Motor neuron (in vitro differentiated cells): ENCODE data around the gene LPGAT1. TPM values are rescaled to one million over a fixed set of nuclear protein-coding genes. Genes with fewer than 3 reads are reported as not detected.
"Not testable (repeated sequence)": the region's sequence is repeated elsewhere in the genome, so short reads cannot be mapped to it uniquely, and the experiment has no call there.

ENCODE experiments used
- ATAC-seq, 8 experiments: fragments of 200-7000 bp; cut with Tn5 transposase; replicated peaks in 6 of 8; 2 replicates each; pipeline ENCODE4 v1.8.0; 2021; ENCODE audit warnings: mild to moderate bottlenecking in 8 of 8, moderate library complexity in 8 of 8
- H3K27ac ChIP-seq, 2 donors: fragments of 250-450 bp; sonication (Bioruptor Pico); 2 replicates each; pipeline ENCODE4 v1.9.0; 2021; ENCODE audit warnings: antibody characterized with exemption in 2 of 2, mild to moderate bottlenecking in 2 of 2, moderate library complexity in 1 of 2
- H3K4me1 ChIP-seq, 2 donors: fragments of 250-450 bp; sonication (Bioruptor Pico); replicated peaks in 1 of 2; 2 replicates each; pipeline ENCODE4 v1.6.1; 2021; ENCODE audit warnings: antibody characterized with exemption in 2 of 2, mild to moderate bottlenecking in 2 of 2, moderate library complexity in 1 of 2
- H3K4me3 ChIP-seq, 5 donors: fragments of 250-450 bp; sonication (Bioruptor Pico); 2 replicates each; pipeline ENCODE4 v1.9.0; 2021; ENCODE audit warnings: antibody characterized with exemption in 5 of 5, mild to moderate bottlenecking in 5 of 5, moderate library complexity in 4 of 5
- WGBS, 10 experiments: fragments of 450-650 bp; shearing (Covaris generic); methylation state at CpG; one replicate each; pipeline ENCODE4 v1.0.0; 2022; 5-methylcytosine and 5-hydroxymethylcytosine counted together
- in situ Hi-C, 9 experiments: fragments of 400-800 bp; cut with MboI; loops; one replicate each; pipeline ENCODE4 v1.15.0; 2021; ENCODE audit warnings: low sequenced_read_pairs in 9 of 9, low pct_unique_long_range_greater_than_20kb in 2 of 9; ENCODE audit not compliant: unreplicated experiment in 9 of 9
- total RNA-seq, 8 experiments: library from RNA; unstranded; fragments of 300-600 nt; gene quantifications; 2 replicates each; pipeline versions ENCODE4 v1.2.3 to v1.2.4, GENCODE V29; 2022

The LPGAT1 gene
- total RNA-seq, 8 experiments from 2014 or later: 25.1 to 41.3 (median 31.9) TPM

DNA sequence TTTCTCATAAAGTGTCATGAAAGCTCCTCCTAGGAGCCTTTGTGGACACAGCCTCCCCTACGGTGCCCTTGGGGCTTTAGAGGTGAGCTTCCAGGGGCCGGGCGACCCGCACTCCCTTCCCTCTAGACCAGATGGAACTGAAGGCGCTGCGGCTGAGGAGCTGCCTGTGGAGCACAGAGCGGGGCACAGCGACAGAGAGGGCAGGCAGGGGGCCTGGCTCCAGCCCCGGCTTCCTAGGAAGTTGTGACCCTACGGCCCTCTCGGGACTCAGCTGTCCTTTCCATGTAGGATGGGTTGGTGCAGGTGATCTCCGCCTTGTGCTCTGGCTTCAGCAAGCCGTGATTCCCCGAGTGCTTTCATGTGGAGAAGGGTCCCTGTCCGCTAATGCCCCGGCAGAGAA lies 131.5 kb downstream of the LPGAT1 start:
- peak in 2 of 8 experiments; percentile 8 to 23 for ATAC-seq
- in situ Hi-C loops: loop anchor here in 5 of 9 experiments (25.0 kb wide), 4 partner anchors 138 to 763 kb away; partner anchors contain the start of genes DTL (in 3 of the 5), INTS7 (in 3 of the 5), LPGAT1 (in 1 of the 5) and NENF (in 1 of the 5)
- H3K4me3 ChIP-seq: no peak overlapping the region
- H3K27ac ChIP-seq: no peak overlapping the region
- 90 to 100% (median 94%) methylated on average over 1 to 15 of the region's 16 CpGs; no CpG with 5 or more reads in 5 of the 10 experiments for WGBS, 10 experiments
- H3K4me1 ChIP-seq: peaks cover 0 to 2% of the 10 kb centered on the region in 2 donors

DNA sequence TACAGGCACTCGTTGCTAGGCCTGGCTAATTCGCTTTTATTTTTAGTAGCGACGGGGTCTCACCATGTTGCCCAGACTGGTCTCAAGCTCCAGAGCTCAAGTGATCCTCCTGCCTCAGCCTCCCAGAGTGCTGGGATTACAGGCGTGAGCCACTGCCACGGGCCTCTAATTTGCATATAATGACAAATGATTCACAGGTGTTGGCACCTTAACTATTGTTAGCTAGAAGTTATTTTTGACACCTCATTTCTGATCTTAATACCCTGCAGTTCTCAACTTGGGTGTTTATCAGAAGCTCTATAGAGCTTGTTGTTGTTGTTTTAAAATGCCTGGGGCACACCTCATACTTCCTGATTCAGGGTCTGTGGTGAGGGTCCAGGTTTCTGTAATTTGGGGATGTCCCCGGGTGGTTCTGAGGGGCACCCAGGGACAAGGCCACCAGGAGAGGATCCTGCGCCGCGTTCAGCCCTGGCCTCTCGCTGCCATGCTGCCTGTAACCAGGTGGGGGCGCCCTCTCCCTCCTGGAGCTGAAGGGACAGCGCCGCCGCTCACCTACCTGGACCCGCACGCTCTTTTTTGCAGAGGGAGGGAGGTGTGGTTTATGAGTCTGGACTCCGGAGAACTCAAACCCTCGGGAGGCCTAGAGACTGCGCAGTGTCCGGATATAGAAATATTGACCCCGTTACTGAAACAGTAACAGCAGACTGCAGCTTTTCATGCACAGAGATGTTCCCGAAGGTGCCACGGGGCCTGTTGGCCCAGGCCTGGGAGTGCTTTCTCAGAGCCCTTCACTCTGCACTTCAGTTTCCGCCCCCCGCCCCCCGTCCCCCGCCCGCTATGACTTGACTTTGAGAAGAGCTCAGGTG lies 132.2 kb downstream of the LPGAT1 start:
- Histone ChIP-seq H3K4me1 (no peaks in the 10 kb centered on the region), H3K27ac (no peak overlapping the region), H3K4me3 (peak overlapping the region in 1 of 5 donors; percentile 18)
- ATAC-seq: peak; percentile 89 to 98 (median 95)
- WGBS, 10 experiments: 13 to 38% (median 29%) methylated on average over 1 to 22 of the region's 29 CpGs; no CpG with 5 or more reads in 3 of the 10 experiments
- in situ Hi-C loops: loop anchor here in 5 of 9 experiments (25.0 kb wide), 4 partner anchors 139 to 764 kb away; partner anchors contain the start of genes DTL (in 3 of the 5), INTS7 (in 3 of the 5), LPGAT1 (in 1 of the 5) and NENF (in 1 of the 5)

DNA sequence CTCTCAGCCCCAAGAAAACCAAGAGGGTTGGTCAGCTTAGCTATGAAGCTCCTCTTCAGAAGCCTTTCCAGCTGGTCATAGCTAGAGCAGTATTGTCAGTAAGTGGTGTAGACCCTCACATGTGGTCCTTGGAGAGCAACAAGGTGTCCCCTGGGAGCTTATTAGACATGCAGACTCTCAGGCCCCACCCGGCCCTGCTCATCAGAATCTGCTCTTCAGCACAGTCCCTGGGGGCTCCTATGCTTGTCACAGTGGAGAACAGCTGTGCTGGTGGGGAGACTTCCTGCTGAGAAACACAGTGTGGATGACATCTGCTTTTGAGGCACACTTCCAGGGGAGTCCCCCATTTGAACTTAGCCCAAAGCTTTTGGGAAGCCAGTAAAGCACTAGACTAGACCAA lies 133.2 kb downstream of the LPGAT1 start:
- 80 to 100% methylated on average over 1 of the region's 1 CpG; no CpG with 5 or more reads in 8 of the 10 experiments for WGBS, 10 experiments
- H3K27ac ChIP-seq: no peak overlapping the region
- peak in 2 of 8 experiments; percentile 22 to 46 for ATAC-seq
- in situ Hi-C loops: loop anchor here in 5 of 9 experiments (25.0 kb wide), 4 partner anchors 140 to 765 kb away; partner anchors contain the start of genes DTL (in 3 of the 5), INTS7 (in 3 of the 5), LPGAT1 (in 1 of the 5) and NENF (in 1 of the 5)
- no peaks in the 10 kb centered on the region for H3K4me1 ChIP-seq
- H3K4me3 ChIP-seq: no peak overlapping the region

DNA sequence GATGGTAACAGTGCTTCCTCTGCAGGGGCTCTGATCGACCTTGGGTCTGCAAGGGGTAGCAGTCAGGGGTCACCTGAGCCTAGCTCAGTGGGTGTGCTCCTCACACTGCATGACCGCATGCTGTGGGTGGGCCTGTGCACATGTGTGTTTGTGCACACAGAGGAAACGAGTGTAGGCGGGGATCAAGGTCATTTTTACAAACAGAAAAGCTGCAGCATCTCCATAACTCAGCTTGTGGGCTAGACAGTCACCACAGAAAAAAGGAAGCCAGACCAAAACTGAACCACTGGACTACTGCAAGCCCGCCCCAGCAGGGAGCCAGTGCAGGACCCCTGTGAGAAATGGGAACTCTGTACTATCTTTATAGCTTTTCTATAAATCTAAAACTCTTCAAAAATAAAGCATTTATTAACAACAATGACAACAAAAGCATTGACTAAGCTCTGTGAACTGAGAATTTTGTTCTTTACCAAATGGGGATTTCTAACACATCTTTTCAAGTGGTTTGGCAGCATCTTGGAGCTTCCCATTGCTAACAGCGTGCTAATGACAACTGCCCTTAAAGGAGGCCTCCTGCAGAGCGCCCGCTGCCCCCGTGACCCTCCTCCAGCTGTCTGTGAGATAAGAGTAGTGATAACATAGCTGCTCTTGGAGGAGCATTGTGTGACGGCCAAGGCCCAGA lies 135.3 kb downstream of the LPGAT1 start:
- in situ Hi-C loops: loop anchor here in 5 of 9 experiments (25.0 kb wide), 4 partner anchors 142 to 767 kb away; partner anchors contain the start of genes DTL (in 3 of the 5), INTS7 (in 3 of the 5), LPGAT1 (in 1 of the 5) and NENF (in 1 of the 5)
- 40 to 100% (median 75%) methylated on average over 1 to 10 of the region's 10 CpGs; no CpG with 5 or more reads in 3 of the 10 experiments for WGBS, 10 experiments
- peak in 1 of 8 experiments; percentile 13 for ATAC-seq

DNA sequence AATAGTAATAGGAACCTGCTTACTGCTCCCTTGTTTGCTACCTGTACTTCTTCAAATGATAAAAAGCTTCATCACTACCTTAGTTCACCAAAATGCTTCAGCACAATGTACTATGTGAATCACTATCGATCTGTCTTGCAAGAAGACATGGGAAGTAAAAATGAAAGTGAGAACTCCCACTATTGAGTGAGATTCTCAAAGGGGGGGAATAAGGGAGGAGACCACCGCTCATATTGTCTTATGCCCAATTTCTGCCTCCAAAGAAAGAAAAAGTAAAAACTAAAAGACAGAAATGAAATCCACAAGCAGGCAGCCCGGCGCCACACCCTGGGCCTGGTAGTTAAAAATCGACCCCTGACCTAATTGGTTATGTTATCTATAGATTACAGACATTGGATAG lies 136.7 kb downstream of the LPGAT1 start:
- not testable (repeated sequence) for H3K27ac ChIP-seq, H3K4me3 ChIP-seq, ATAC-seq, H3K4me1 ChIP-seq
- WGBS, 10 experiments: 65 to 100% (median 90%) methylated on average over 1 to 5 of the region's 5 CpGs; no CpG with 5 or more reads in 2 of the 10 experiments
- in situ Hi-C loops: loop anchor here in 5 of 9 experiments (25.0 kb wide), 4 partner anchors 143 to 768 kb away; partner anchors contain the start of genes DTL (in 3 of the 5), INTS7 (in 3 of the 5), LPGAT1 (in 1 of the 5) and NENF (in 1 of the 5)

More for the DNA sequence above, 135.3 kb downstream of the LPGAT1 start:
- no peak overlapping the region for H3K27ac ChIP-seq
- no peaks in the 10 kb centered on the region for H3K4me1 ChIP-seq
- no peak overlapping the region for H3K4me3 ChIP-seq

Other genes starting within 250 kb of the LPGAT1 start
- 10 to 100 TPM in 2 of 8 experiments, 1 to 10 TPM in 5, under 1 TPM in 1; 0.78 to 72.6 (median 3.7) TPM for gene NEK2, start 155.1 kb downstream of the LPGAT1 start, total RNA-seq
- 10 to 100 TPM; 12.1 to 31.7 (median 13.8) TPM for gene INTS7, start 204.8 kb upstream of the LPGAT1 start, total RNA-seq
- gene DTL, start 205.0 kb upstream of the LPGAT1 start, total RNA-seq: 10 to 100 TPM in 3 of 8 experiments, 1 to 10 TPM in 5; 1.1 to 32.5 (median 3.0) TPM